WTC11 (cell line): Measurements from ENCODE around the gene TUBA4B. TPM values are rescaled to one million over a fixed set of nuclear protein-coding genes. Genes with fewer than 3 reads are reported as not detected.

Experiments
- ATAC-seq: fragments of 200-7000 bp; cut with Tn5 transposase; 2 replicates; pipeline ENCODE4 v1.10.0; 2021; ENCODE audit warnings: mild to moderate bottlenecking, moderate library complexity
- CTCF ChIA-PET: fragments of 300-600 bp; sonication (Branson Sonifier 250); formaldehyde crosslinking; loops from one replicate; lab custom pipeline; 2021; ENCODE audit warnings: antibody characterized with exemption; lab: Charles Lee
- POLR2A ChIA-PET: fragments of 350-600 bp; sonication (Branson Sonifier 250); formaldehyde crosslinking; loops from one replicate; lab custom pipeline; 2021; ENCODE audit warnings: antibody characterized with exemption; lab: Charles Lee
- DNase-seq: peaks from one replicate; pipeline ENCODE4 v3.0.0; 2021; ENCODE audit warnings: low spot score
- H3K27ac Mint-ChIP-seq: 2 replicates; pipeline ENCODE4 v1.8.0; 2021; ENCODE audit warnings: mixed read lengths
- H3K27me3 Mint-ChIP-seq: 2 replicates; pipeline ENCODE4 v1.8.0; 2021; ENCODE audit warnings: low read depth, mild to moderate bottlenecking, moderate library complexity, mixed read lengths
- H3K36me3 Mint-ChIP-seq: 2 replicates; pipeline ENCODE4 v1.8.0; 2021; ENCODE audit warnings: mixed read lengths
- H3K4me1 Mint-ChIP-seq: 2 replicates; pipeline ENCODE4 v1.8.0; 2022; ENCODE audit warnings: mixed read lengths
- H3K4me3 Mint-ChIP-seq: 2 replicates; pipeline ENCODE4 v1.8.0; 2021; ENCODE audit warnings: mild to moderate bottlenecking, moderate library complexity, mixed read lengths
- H3K9me3 Mint-ChIP-seq: 2 replicates; pipeline ENCODE4 v1.8.0; 2021; ENCODE audit warnings: mixed read lengths
- AR ChIP-seq: fragments of 250-450 bp; sonication (Bioruptor Pico); IDR thresholded peaks from 2 replicates; pipeline ENCODE4 v1.9.0; 2021; ENCODE audit warnings: mild to moderate bottlenecking
- CREM ChIP-seq: sonication (generic); formaldehyde crosslinking; IDR thresholded peaks from 2 replicates; pipeline ENCODE4 v1.8.1; 2022; ENCODE audit warnings: mild to moderate bottlenecking, missing genetic modification reagents, moderate library complexity
- E2F1 ChIP-seq: sonication (generic); formaldehyde crosslinking; IDR thresholded peaks from 2 replicates; pipeline ENCODE4 v1.8.0; 2022; ENCODE audit warnings: mild to moderate bottlenecking, missing genetic modification reagents
- E2F5 ChIP-seq: sonication (generic); formaldehyde crosslinking; IDR thresholded peaks from 2 replicates; pipeline ENCODE4 v1.8.1; 2022; ENCODE audit warnings: mild to moderate bottlenecking, moderate library complexity, missing genetic modification reagents
- FOXJ3 ChIP-seq: sonication (generic); formaldehyde crosslinking; IDR thresholded peaks from 2 replicates; pipeline ENCODE4 v1.9.0; 2021; ENCODE audit warnings: missing genetic modification reagents, mild to moderate bottlenecking, borderline replicate concordance
- GRHL2 ChIP-seq: fragments of 250-450 bp; sonication (Bioruptor Pico); IDR thresholded peaks from 2 replicates; pipeline ENCODE4 v1.8.0; 2022; ENCODE audit warnings: mild to moderate bottlenecking, moderate library complexity; ENCODE audit not compliant: insufficient replicate concordance, severe bottlenecking
- JAZF1 ChIP-seq: fragments of 250-450 bp; sonication (Bioruptor Pico); IDR thresholded peaks from 2 replicates; pipeline ENCODE4 v1.9.0; 2021; ENCODE audit warnings: moderate library complexity, mild to moderate bottlenecking, inconsistent platforms
- MLX ChIP-seq: sonication (generic); formaldehyde crosslinking; IDR thresholded peaks from 2 replicates; pipeline ENCODE4 v1.8.1; 2023; ENCODE audit warnings: mild to moderate bottlenecking, missing genetic modification reagents, moderate library complexity
- OVOL2 ChIP-seq: fragments of 250-450 bp; sonication (Bioruptor Pico); IDR thresholded peaks from 2 replicates; pipeline ENCODE4 v1.9.0; 2021; ENCODE audit warnings: mild to moderate bottlenecking, borderline replicate concordance
- SMAD4 ChIP-seq: sonication (generic); formaldehyde crosslinking; IDR thresholded peaks from 2 replicates; pipeline ENCODE4 v1.8.0; 2022; ENCODE audit warnings: mild to moderate bottlenecking, missing genetic modification reagents
- TCF7 ChIP-seq: sonication (generic); formaldehyde crosslinking; IDR thresholded peaks from 2 replicates; pipeline ENCODE4 v1.8.0; 2022; ENCODE audit warnings: mild to moderate bottlenecking, low read depth, missing genetic modification reagents, moderate library complexity
- ZNF138 ChIP-seq: sonication (generic); formaldehyde crosslinking; conservative IDR thresholded peaks from 2 replicates; pipeline ENCODE4 v1.8.1; 2022; ENCODE audit warnings: mild to moderate bottlenecking, moderate library complexity, missing genetic modification reagents
- ZNF532 ChIP-seq: fragments of 250-450 bp; sonication (Bioruptor Pico); IDR thresholded peaks from 2 replicates; pipeline ENCODE4 v1.9.0; 2021; ENCODE audit warnings: mild to moderate bottlenecking, borderline replicate concordance
- ZSCAN18 ChIP-seq: fragments of 250-450 bp; sonication (Bioruptor Pico); IDR thresholded peaks from 2 replicates; pipeline ENCODE4 v2.1.2; 2022; ENCODE audit warnings: mild to moderate bottlenecking, moderate library complexity
- total RNA-seq: library from RNA; stranded (reverse); gene quantifications from 3 replicates; pipeline ENCODE4 v1.2.3, GENCODE V29; 2021

TUBA4B gene
- total RNA-seq, 1 experiment from 2014 or later, result 0.20 TPM

GRCh38 chr2:219213486-219214071, 39.5 kb upstream of the TUBA4B start:
- H3K9me3 Mint-ChIP-seq, result no peaks in the 10 kb centered on the region
- ATAC-seq (no peak), DNase-seq (no peak)
- no peak overlapping the region for H3K27ac Mint-ChIP-seq
- peaks cover 17% of the 10 kb centered on the region for H3K4me1 Mint-ChIP-seq
- no peak overlapping the region for H3K4me3 Mint-ChIP-seq
- CTCF ChIA-PET, result no interaction called here
- POLR2A ChIA-PET, result no interaction called here
- H3K36me3 Mint-ChIP-seq, result peaks cover 54% of the 10 kb centered on the region
- H3K27me3 Mint-ChIP-seq, result no peaks in the 10 kb centered on the region
- TF ChIP-seq ZNF138, result no peak
- TF ChIP-seq OVOL2 (CRISPR knock-in tag), result no peak
- TF ChIP-seq FOXJ3 (CRISPR knock-in tag), result no peak
- TF ChIP-seq ZSCAN18 (CRISPR knock-in tag), result no peak
- no peak for TF ChIP-seq E2F1 (CRISPR knock-in tag)
- TF ChIP-seq GRHL2 (CRISPR knock-in tag), result no peak
- no peak for TF ChIP-seq JAZF1 (CRISPR knock-in tag)

- ATAC-seq (no peak), DNase-seq (no peak)
- Mint-ChIP-seq H3K36me3 (peaks cover 49% of the 10 kb centered on the region), H3K4me3 (no peak overlapping the region), H3K27me3 (no peaks in the 10 kb centered on the region), H3K9me3 (no peaks in the 10 kb centered on the region), H3K4me1 (peaks cover 19% of the 10 kb centered on the region), H3K27ac (no peak overlapping the region; the same call in 1 of the 2 replicates)
- CTCF ChIA-PET, result no interaction called here
- TF ChIP-seq SMAD4 (CRISPR knock-in tag) (no peak), TCF7 (CRISPR knock-in tag) (no peak), ZNF532 (CRISPR knock-in tag) (no peak), CREM (CRISPR knock-in tag) (no peak), AR (CRISPR knock-in tag) (no peak), GRHL2 (CRISPR knock-in tag) (no peak), E2F5 (no peak), MLX (CRISPR knock-in tag) (no peak), ZSCAN18 (CRISPR knock-in tag) (no peak)
- POLR2A ChIA-PET, result no interaction called here
These were observed 38.9 kb upstream of the TUBA4B start for GRCh38 chr2:219214141-219214540.
